ENCODE measurements around the gene GTPBP8.

- TF ChIP-seq POLR2A (IDR thresholded peaks at IDR 0.05; ENCODE audit: low read length): no peak
- no peak for TF ChIP-seq GATA1 (IDR thresholded peaks at IDR 0.05; ENCODE audit: low read depth, low read length)
Observed at GRCh38 chr3:113002679-113003078, 11.9 kb downstream of the GTPBP8 start.

Measured in erythroblast (primary cell).